Fibroblast of pulmonary artery (primary cell): ENCODE data around the gene RIN3.
A peak's percentile ranks its signal among the peaks of the same experiment; 100 is the strongest.
"Not testable (repeated sequence)": the region's sequence is repeated elsewhere in the genome, so short reads cannot be mapped to it uniquely, and the experiment has no call there.

Source experiments
- DNase-seq: peaks from one replicate; pipeline ENCODE4 v3.0.0-alpha.2; 2010; ENCODE audit warnings: low read depth
- H3K4me3 ChIP-seq: replicated peaks from 2 replicates; pipeline ENCODE4 v1.5.1; 2011; ENCODE audit warnings: low read depth, mild to moderate bottlenecking, control low read depth, low read length, moderate library complexity
- TF ChIP-seq, protein P1 (sequence below): IDR thresholded peaks from 2 replicates; pipeline ENCODE4 v1.5.1; 2011; ENCODE audit warnings: mild to moderate bottlenecking, control low read depth, low read length, inconsistent platforms; ENCODE audit errors: missing control alignments

RIN3 gene

DNA sequence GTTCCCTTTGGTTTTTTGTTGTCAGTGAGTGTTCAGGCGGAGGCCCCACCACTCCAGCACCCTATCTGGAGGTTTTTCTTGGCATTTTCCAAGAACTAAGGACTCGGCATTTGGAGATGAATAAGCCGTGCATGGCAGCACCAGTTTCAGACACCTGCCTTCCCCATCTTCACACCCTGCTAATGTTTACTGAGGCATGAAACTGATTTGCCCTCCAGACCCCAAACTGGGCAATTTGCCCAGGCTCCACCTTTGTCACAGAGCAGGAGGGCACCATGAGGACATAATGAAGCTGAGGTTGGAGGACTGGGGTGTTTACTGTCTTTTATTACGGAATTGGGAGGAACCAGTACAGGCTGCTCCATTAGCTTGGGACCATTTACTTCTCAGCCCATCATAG is 121.5 kb downstream of the RIN3 start:
- TF ChIP-seq, protein P1, sequence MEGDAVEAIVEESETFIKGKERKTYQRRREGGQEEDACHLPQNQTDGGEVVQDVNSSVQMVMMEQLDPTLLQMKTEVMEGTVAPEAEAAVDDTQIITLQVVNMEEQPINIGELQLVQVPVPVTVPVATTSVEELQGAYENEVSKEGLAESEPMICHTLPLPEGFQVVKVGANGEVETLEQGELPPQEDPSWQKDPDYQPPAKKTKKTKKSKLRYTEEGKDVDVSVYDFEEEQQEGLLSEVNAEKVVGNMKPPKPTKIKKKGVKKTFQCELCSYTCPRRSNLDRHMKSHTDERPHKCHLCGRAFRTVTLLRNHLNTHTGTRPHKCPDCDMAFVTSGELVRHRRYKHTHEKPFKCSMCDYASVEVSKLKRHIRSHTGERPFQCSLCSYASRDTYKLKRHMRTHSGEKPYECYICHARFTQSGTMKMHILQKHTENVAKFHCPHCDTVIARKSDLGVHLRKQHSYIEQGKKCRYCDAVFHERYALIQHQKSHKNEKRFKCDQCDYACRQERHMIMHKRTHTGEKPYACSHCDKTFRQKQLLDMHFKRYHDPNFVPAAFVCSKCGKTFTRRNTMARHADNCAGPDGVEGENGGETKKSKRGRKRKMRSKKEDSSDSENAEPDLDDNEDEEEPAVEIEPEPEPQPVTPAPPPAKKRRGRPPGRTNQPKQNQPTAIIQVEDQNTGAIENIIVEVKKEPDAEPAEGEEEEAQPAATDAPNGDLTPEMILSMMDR: no peak
- no peak overlapping the region for H3K4me3 ChIP-seq

DNA sequence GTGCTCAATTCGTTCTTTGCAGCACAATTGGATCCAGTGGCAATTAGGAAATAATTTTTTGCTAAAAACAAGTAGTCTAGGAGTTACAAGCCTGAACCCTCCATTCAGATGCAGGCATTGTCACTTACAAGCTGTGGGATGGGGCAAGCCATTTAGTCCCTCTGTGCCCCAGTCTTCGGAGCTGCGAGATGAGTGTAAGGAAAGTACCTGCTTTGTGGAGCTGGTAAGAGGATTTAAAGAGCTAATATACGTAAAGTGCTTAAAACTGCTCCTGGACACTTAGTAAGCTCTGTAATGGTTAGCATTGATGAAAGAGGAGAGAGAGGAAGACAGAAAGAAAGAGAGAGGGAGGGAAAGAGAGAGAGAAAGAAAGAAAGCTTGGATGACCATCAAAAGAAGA is 122.3 kb downstream of the RIN3 start:
- TF ChIP-seq, protein P1: no peak
- H3K4me3 ChIP-seq: no peak overlapping the region
- DNase-seq: no peak

More for the DNA sequence above, 121.5 kb downstream of the RIN3 start:
- DNase-seq: no peak

DNA sequence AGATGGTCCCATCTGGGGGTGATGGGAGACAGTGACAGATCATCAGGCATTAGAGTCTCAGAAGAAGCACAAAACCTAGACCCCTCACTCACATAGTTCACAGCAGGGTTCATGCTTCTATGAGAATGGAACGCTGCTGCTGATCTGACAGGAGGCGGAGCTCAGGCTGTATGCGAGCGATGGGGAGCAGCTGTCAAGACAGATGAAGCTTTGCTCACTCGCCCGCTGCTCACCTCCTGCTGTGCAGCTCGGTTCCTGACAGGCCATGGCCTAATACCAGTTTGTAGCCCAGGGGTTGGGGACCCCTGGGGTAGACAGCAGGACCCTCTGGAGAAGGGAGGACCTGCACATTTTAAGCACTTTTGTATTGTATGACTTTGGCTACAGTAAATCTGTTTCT is 123.6 kb downstream of the RIN3 start:
- TF ChIP-seq, protein P1: no peak
- DNase-seq: peak; percentile 28
- H3K4me3 ChIP-seq: no peak overlapping the region

DNA sequence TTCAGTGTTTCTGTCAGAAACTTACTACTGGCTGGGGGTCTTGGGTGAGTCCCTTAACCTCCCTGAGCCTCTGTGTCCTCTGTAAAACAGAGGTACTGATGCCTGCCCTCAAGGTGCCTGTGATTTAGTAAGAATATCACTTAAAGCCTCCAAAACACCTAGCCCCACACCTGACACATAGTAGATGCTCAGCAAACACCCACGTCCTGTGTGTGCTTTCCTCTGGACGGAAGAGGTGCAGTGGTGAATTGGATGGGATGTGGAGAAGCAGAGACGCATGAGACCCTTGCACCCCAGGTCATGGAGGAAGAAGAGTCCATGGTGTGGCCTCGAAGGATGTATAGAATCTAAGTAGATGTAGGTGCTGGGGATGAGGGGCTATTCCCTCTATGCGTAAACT is 124.3 kb downstream of the RIN3 start:
- no peak for DNase-seq
- TF ChIP-seq, protein P1: no peak
- H3K4me3 ChIP-seq: no peak overlapping the region

GRCh38 chr14:92638266-92638665 is 124.7 kb downstream of the RIN3 start:
- TF ChIP-seq, protein P1: no peak
- no peak for DNase-seq
- H3K4me3 ChIP-seq: no peak overlapping the region

DNA sequence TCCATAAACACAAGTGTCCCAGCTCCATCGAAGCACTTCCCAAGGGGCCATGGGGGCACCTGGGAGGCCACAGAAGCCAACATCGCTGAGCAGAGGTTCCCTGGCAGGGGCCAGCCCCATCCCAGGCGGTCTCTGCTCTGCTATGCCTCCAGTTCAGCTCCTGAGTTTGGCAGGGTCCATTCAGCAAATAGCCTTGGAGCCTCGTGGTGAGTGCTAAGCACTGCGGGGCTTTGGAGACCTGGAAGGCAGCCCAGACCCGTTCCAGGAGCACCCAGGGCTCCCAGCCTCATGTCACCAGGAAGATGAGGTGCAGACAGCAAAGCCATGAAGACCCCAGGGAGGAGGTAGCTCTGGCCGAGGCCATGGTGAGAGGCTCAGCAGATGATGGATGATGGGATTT is 125.3 kb downstream of the RIN3 start:
- no peak overlapping the region for H3K4me3 ChIP-seq
- TF ChIP-seq, protein P1: no peak
- DNase-seq: no peak

DNA sequence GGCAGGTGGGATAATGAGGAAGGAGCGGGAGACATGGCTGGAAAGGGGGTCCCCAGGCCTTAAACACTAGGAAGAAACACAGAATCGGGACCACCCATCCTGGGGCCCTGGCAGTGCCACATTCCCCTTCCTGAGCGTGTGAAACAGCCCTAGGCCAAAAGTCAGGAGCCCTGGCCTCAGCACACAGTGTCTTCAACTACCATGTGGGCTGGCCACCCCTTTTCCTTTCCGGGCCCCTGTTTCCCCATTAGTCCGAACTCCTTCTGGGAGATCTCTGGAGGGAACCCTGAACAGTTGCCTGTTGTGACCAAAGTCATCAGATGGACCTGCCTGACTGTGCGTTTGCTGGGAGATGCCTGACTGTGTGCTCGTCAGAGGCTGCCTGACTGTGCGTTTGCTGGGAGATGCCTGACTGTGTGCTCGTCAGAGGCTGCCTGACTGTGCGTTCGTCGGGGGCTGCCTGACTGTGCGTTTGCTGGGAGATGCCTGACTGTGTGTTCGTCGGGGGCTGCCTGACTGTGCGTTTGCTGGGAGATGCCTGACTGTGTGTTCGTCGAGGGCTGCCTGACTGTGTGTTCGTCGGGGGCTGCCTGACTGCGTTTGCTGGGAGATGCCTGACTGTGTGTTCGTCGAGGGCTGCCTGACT is 126.0 kb downstream of the RIN3 start:
- DNase-seq, H3K4me3 ChIP-seq: not testable (repeated sequence)
